Measurements from ENCODE around the gene C2orf42.
"Not testable (repeated sequence)": the region's sequence is repeated elsewhere in the genome, so short reads cannot be mapped to it uniquely, and the experiment has no call there.

C2orf42 gene

DNA sequence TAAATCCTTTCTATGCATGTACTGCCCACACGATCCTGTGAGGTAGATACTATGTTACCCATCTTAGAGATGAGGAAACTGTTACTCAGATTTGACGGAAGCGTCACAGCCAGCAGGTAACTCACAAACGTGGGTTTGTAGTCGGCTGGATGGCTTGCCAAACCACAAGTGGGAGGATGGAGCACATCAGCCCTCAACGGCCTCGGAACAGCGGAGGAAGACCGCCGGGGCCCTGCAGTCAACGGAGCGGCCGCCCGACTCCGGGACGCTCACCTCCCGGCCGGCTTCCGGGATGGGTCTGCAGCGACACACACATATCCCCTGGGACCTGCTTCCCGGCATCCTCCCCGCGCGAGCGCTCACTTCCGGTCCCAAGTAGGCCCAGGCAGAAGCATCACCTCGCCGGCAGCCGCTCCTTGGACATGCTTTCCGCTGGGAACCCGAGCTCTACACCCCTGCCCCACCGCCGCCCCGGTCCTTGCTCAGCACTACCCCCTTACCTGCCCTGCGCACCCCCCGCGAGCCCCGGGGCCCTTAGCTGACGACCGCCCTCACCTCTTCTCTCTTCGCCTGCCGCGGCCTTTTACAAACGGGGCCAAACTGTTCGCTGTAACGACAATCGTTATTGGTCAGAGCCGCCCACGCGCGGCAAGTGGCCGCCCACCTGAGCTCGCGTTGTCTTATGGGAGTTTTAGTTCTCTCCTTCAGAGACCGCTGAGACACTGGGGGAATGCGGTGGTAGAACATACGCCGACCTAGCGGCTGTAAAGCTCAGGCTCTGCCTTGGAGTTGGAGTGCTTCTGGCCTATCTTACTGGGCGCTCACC is at the start of gene C2orf42:
Gene C2orf42, minus strand, starts transcription at position 602 of the 826 bp plus-strand sequence. CDS start 9,034 bp downstream, outside the sequence.
- Histone ChIP-seq H3K9me3 (ENCODE audit: control insufficient read depth in 1 of 2, low read length in 2 of 2) (no peaks in the 10 kb centered on the region), H3K27ac (ENCODE audit: low read length) (peak within 1 kb of the TSS; percentile 92), H3K4me1 (ENCODE audit: control insufficient read depth in 1 of 2, insufficient read depth in 2 of 2, low read length in 2 of 2) (peaks cover 0 to 6% of the 10 kb centered on the region in 2 donors), H3K36me3 (ENCODE audit: control insufficient read depth in 1 of 2, insufficient read depth in 2 of 2, low read length in 2 of 2) (no peaks in the 10 kb centered on the region), H3K27me3 (ENCODE audit: low read depth, low read length) (no peaks in the 10 kb centered on the region), H3K4me3 (ENCODE audit: low read depth in 1 of 2, low read length in 2 of 2) (peak within 1 kb of the TSS; percentile 79 to 81)

DNA sequence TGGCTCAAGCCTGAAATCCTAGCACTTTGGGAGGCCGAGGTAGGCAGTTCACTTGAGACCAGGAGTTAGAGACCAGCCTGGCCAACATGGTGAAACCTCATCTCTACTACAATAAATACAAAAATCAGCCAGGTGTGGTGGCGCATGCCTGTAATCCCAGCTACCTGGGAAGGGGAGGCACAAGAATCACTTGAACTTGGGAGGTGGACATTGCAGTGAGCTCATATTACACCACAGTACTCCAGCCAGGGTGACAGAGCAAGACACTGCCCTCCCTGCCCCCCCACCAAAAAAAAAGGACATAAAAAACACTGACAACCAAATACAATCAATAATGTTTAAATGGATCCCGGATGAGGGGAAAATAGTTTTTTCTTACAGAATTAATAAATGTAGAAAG is 49.8 kb upstream of the C2orf42 start:
- Histone ChIP-seq H3K27me3 (ENCODE audit: low read depth, low read length) (no peaks in the 10 kb centered on the region), H3K9me3 (ENCODE audit: control insufficient read depth in 1 of 2, low read length in 2 of 2) (no peaks in the 10 kb centered on the region), H3K36me3 (ENCODE audit: control insufficient read depth in 1 of 2, insufficient read depth in 2 of 2, low read length in 2 of 2) (peaks cover 0 to 2% of the 10 kb centered on the region in 2 donors), H3K27ac (ENCODE audit: low read length) (no peak overlapping the region), H3K4me1 (ENCODE audit: control insufficient read depth in 1 of 2, insufficient read depth in 2 of 2, low read length in 2 of 2) (peaks cover 0 to 25% of the 10 kb centered on the region in 2 donors), H3K4me3 (ENCODE audit: low read depth in 1 of 2, low read length in 2 of 2) (no peak overlapping the region)

DNA sequence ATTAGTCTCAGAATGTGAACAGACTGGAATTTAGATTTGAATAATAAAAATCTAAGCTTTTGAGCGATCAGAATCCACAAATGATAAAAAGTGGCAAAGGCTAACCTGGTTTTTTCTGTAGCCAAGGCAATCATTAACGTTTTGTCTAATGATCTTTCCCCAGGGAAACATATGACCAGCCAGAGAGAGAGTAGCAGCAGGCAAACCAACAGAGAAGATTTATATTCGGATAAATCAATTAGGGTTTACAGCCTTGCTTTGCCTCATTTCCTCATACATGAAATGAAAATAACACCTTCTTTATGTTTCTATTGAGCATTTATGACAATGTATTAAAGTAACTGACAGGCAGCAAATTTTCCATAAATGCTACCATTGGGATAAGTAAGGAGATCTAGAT is 43.1 kb upstream of the C2orf42 start:
- H3K4me3 ChIP-seq (ENCODE audit: low read depth in 1 of 2, low read length in 2 of 2) = no peak overlapping the region
- no peaks in the 10 kb centered on the region for H3K4me1 ChIP-seq (ENCODE audit: control insufficient read depth in 1 of 2, insufficient read depth in 2 of 2, low read length in 2 of 2)
- H3K27ac ChIP-seq (ENCODE audit: low read length) = no peak overlapping the region
- H3K36me3 ChIP-seq (ENCODE audit: control insufficient read depth in 1 of 2, insufficient read depth in 2 of 2, low read length in 2 of 2) = peaks cover 14 to 28% of the 10 kb centered on the region in 2 donors
- H3K9me3 ChIP-seq (ENCODE audit: control insufficient read depth in 1 of 2, low read length in 2 of 2) = no peaks in the 10 kb centered on the region
- no peaks in the 10 kb centered on the region for H3K27me3 ChIP-seq (ENCODE audit: low read depth, low read length)

DNA sequence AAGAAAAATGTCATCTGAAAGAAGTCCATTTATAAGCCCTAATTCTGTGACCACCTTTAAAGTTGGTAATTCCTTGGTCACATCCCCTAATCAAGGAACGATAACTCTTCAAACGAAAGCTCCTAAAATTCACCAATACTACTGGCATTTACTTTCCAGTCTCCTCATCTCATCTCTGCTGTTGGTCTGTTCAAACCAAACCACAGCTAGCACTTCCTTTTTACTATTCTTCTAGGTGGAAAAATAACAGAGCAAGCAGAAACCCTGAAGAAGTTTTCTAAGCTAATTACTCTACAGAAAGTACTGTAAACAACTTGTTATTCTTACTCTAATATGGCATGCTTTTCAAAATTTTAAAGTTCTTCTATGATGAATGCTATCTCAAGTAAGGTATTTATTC is 36.0 kb upstream of the C2orf42 start:
- Histone ChIP-seq H3K4me3 (ENCODE audit: low read depth in 1 of 2, low read length in 2 of 2) (no peak overlapping the region), H3K36me3 (ENCODE audit: control insufficient read depth in 1 of 2, insufficient read depth in 2 of 2, low read length in 2 of 2) (peaks cover 52 to 53% of the 10 kb centered on the region in 2 donors), H3K27ac (ENCODE audit: low read length) (no peak overlapping the region), H3K4me1 (ENCODE audit: control insufficient read depth in 1 of 2, insufficient read depth in 2 of 2, low read length in 2 of 2) (no peaks in the 10 kb centered on the region), H3K9me3 (ENCODE audit: control insufficient read depth in 1 of 2, low read length in 2 of 2) (no peaks in the 10 kb centered on the region), H3K27me3 (ENCODE audit: low read depth, low read length) (no peaks in the 10 kb centered on the region)

DNA sequence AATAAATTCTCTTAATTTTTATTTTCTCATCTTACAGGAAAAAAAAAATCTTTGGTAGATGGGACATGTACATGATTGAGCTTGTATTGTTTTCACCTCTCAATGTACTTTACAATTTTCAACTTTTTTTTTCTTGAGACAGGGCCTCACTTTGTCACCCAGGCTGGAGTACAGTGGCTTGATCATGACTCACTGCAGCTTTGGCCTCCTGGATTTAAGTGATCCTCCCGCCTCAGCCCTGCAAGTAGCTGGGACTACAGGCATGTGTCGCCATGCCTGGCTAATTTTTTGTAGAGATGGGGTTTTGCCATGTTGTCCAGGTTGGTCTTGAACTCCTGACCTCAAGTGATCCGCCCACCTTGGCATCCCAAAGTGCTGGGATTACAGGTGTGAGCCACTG is 32.5 kb upstream of the C2orf42 start:
- not testable (repeated sequence) for H3K9me3 ChIP-seq (ENCODE audit: control insufficient read depth in 1 of 2, low read length in 2 of 2); H3K4me1 ChIP-seq (ENCODE audit: control insufficient read depth in 1 of 2, insufficient read depth in 2 of 2, low read length in 2 of 2); H3K27ac ChIP-seq (ENCODE audit: low read length); H3K27me3 ChIP-seq (ENCODE audit: low read depth, low read length); H3K4me3 ChIP-seq (ENCODE audit: low read depth in 1 of 2, low read length in 2 of 2)
- H3K36me3 ChIP-seq (ENCODE audit: control insufficient read depth in 1 of 2, insufficient read depth in 2 of 2, low read length in 2 of 2) = peaks cover 55 to 62% of the 10 kb centered on the region in 2 donors

DNA sequence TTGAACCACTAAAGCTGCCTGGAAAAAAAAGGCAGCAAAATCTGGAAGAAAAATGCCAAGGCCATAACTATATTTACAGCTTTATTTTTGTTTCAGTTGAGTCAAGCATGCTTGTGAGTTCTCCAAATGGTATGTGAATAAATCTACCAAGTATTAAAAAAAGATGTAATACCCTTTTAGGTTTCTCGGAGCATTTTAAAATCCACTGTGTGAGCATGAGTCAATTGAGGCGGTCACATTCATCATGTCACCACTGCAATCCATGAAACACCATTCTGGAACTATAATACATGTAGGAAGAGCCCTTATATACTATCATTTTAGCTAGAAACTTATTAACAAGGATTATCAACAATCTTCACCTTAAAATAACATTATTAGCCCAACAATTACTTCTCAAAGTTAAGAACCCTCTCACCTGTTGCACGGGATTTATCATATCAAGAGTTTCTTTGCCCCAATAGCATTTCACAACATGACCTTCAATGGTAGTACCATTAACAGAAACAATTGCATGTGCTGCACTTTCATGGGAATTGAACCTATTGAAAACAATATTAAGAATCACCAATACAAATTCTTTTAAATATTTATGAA is 24.2 kb upstream of the C2orf42 start:
- Histone ChIP-seq H3K9me3 (ENCODE audit: control insufficient read depth in 1 of 2, low read length in 2 of 2) (no peaks in the 10 kb centered on the region), H3K4me1 (ENCODE audit: control insufficient read depth in 1 of 2, insufficient read depth in 2 of 2, low read length in 2 of 2) (no peaks in the 10 kb centered on the region), H3K27me3 (ENCODE audit: low read depth, low read length) (no peaks in the 10 kb centered on the region), H3K4me3 (ENCODE audit: low read depth in 1 of 2, low read length in 2 of 2) (no peak overlapping the region), H3K36me3 (ENCODE audit: control insufficient read depth in 1 of 2, insufficient read depth in 2 of 2, low read length in 2 of 2) (peaks cover 35 to 70% of the 10 kb centered on the region in 2 donors), H3K27ac (ENCODE audit: low read length) (no peak overlapping the region)

DNA sequence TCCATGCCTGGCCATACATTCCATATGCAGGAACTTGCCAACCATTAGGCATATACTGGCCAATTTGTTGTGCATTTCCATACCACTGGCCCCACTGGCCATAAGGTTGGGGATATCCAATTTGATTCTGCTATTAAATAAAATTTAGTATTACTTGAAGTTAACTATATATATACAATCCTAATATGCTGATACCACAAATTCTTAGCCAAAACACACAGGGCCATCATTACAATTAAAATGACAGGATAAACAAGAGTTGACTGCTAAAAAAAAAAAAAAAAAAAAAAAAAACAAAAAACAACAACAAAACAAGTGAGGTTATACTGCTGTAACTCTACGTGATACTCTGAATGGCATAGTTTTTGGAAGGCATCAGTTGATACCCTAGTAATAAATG is 23.5 kb upstream of the C2orf42 start:
- Histone ChIP-seq H3K36me3 (ENCODE audit: control insufficient read depth in 1 of 2, insufficient read depth in 2 of 2, low read length in 2 of 2) (peaks cover 34 to 63% of the 10 kb centered on the region in 2 donors), H3K27ac (ENCODE audit: low read length) (no peak overlapping the region)

DNA sequence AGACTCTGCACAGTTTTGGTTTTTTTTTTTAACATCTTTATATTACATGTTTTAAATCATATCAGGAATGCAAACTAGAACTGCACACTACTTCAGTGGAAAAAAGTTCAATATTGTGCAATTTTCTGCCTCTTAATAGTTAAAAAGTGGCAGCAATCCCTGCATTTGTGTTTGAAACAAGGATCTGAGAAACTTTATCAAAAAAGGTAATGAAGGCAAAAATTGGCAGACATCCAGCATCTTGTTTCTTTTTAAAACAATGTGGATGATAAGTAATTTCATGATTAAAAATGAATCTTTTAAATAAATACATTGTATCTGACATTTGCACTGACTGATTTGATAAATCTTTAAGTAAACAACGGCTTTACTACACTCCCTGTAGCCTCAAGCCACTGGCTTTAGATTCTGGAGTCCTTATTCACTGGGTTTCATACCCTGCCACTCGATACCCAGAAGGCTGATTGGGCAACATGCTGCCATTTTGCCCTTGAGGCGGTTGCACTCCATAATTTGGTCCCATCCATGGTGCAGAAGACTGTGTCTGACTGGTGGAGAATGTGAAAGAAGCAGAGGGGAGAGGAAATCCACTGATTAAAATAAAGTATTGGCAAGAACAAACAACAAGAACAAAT is 21.6 kb upstream of the C2orf42 start:
- no peak overlapping the region for H3K27ac ChIP-seq (ENCODE audit: low read length)
- H3K9me3 ChIP-seq (ENCODE audit: control insufficient read depth in 1 of 2, low read length in 2 of 2) = no peaks in the 10 kb centered on the region
- H3K36me3 ChIP-seq (ENCODE audit: control insufficient read depth in 1 of 2, insufficient read depth in 2 of 2, low read length in 2 of 2) = peaks cover 28 to 51% of the 10 kb centered on the region in 2 donors
- no peaks in the 10 kb centered on the region for H3K4me1 ChIP-seq (ENCODE audit: control insufficient read depth in 1 of 2, insufficient read depth in 2 of 2, low read length in 2 of 2)
- no peak overlapping the region for H3K4me3 ChIP-seq (ENCODE audit: low read depth in 1 of 2, low read length in 2 of 2)
- H3K27me3 ChIP-seq (ENCODE audit: low read depth, low read length) = no peaks in the 10 kb centered on the region

More for the DNA sequence above, 23.5 kb upstream of the C2orf42 start:
- H3K9me3 ChIP-seq (ENCODE audit: control insufficient read depth in 1 of 2, low read length in 2 of 2) = no peaks in the 10 kb centered on the region
- no peaks in the 10 kb centered on the region for H3K4me1 ChIP-seq (ENCODE audit: control insufficient read depth in 1 of 2, insufficient read depth in 2 of 2, low read length in 2 of 2)
- no peaks in the 10 kb centered on the region for H3K27me3 ChIP-seq (ENCODE audit: low read depth, low read length)
- H3K4me3 ChIP-seq (ENCODE audit: low read depth in 1 of 2, low read length in 2 of 2) = no peak overlapping the region

DNA sequence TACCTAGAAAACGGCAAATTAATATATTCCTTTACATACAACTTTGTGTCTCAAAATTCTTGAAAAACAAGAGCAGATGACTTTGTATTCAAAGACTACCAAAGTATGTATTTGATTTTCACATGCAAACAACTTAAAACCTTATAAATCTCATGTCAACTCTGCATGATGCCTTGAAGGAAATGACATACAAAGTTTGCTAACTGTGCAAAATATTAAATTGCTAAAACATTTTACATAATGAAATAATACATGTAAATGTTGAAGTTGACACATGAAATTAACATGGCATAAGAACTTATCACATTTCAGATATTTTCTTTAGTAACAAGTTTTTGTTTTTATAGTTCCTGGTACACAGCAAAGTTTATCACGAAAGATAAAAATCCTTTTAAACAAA is 20.8 kb upstream of the C2orf42 start:
- Histone ChIP-seq H3K4me1 (ENCODE audit: control insufficient read depth in 1 of 2, insufficient read depth in 2 of 2, low read length in 2 of 2) (no peaks in the 10 kb centered on the region), H3K27ac (ENCODE audit: low read length) (no peak overlapping the region), H3K4me3 (ENCODE audit: low read depth in 1 of 2, low read length in 2 of 2) (no peak overlapping the region), H3K9me3 (ENCODE audit: control insufficient read depth in 1 of 2, low read length in 2 of 2) (no peaks in the 10 kb centered on the region), H3K36me3 (ENCODE audit: control insufficient read depth in 1 of 2, insufficient read depth in 2 of 2, low read length in 2 of 2) (peaks cover 28 to 48% of the 10 kb centered on the region in 2 donors), H3K27me3 (ENCODE audit: low read depth, low read length) (no peaks in the 10 kb centered on the region)

DNA sequence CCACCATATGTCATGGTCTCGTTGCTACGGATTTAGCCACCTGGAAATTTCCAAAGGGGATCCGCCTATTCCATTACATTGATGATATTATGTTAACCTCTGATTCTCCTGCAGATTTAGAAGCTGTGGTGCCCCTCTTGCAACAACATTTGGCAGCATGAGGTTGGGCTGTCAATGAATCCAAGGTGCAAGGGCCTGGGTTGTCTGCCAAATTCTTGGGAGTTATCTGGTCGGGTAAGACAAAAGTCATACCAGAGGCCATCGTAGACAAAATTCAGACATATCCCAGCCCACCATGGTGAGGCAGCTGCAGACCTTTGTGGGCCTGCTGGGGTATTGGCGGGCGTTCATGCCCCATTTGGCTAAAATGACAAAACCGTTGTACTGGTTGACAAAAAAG is 13.6 kb upstream of the C2orf42 start:
- peaks cover 0 to 2% of the 10 kb centered on the region in 2 donors for H3K36me3 ChIP-seq (ENCODE audit: control insufficient read depth in 1 of 2, insufficient read depth in 2 of 2, low read length in 2 of 2)
- H3K27me3 ChIP-seq (ENCODE audit: low read depth, low read length) = no peaks in the 10 kb centered on the region
- no peaks in the 10 kb centered on the region for H3K4me1 ChIP-seq (ENCODE audit: control insufficient read depth in 1 of 2, insufficient read depth in 2 of 2, low read length in 2 of 2)
- no peaks in the 10 kb centered on the region for H3K9me3 ChIP-seq (ENCODE audit: control insufficient read depth in 1 of 2, low read length in 2 of 2)
- no peak overlapping the region for H3K4me3 ChIP-seq (ENCODE audit: low read depth in 1 of 2, low read length in 2 of 2)
- no peak overlapping the region for H3K27ac ChIP-seq (ENCODE audit: low read length)

DNA sequence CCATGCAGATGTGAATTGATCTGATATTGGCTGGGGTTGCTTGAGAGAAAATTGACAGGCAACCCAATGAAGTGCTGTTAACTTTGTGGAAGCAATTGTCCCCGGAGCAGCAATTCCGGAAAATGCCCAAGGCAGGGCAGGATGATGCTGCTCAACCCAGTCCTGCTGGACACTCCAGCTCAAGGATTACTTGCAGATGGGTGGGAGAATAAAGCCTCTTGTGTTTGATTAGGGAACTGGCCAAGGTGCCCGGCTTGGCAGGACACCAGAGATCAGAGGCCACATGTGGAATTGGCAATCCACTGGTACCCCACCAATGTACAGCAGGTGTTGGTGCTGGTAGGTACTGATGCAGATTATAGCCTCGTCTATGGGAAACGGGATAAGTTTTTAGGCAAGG is 12.3 kb upstream of the C2orf42 start:
- H3K4me1 ChIP-seq (ENCODE audit: control insufficient read depth in 1 of 2, insufficient read depth in 2 of 2, low read length in 2 of 2) = no peaks in the 10 kb centered on the region
- H3K27ac ChIP-seq (ENCODE audit: low read length) = no peak overlapping the region
- H3K27me3 ChIP-seq (ENCODE audit: low read depth, low read length) = no peaks in the 10 kb centered on the region
- no peaks in the 10 kb centered on the region for H3K36me3 ChIP-seq (ENCODE audit: control insufficient read depth in 1 of 2, insufficient read depth in 2 of 2, low read length in 2 of 2)
- H3K9me3 ChIP-seq (ENCODE audit: control insufficient read depth in 1 of 2, low read length in 2 of 2) = no peaks in the 10 kb centered on the region
- H3K4me3 ChIP-seq (ENCODE audit: low read depth in 1 of 2, low read length in 2 of 2) = no peak overlapping the region
